GM23338 (cell line): ENCODE results near the gene GPATCH1. TPM values are rescaled to one million over a fixed set of nuclear protein-coding genes. Genes with fewer than 3 reads are reported as not detected.

Source experiments
- ATAC-seq: fragments of 200-7000 bp; cut with Tn5 transposase; 3 replicates; pipeline ENCODE4 v1.9.1; 2020
- DNase-seq: peaks from one replicate; pipeline ENCODE4 v3.0.0-alpha.2; 2015; ENCODE audit warnings: low spot score
- H2AFZ ChIP-seq: fragments of 200-600 bp; sonication (generic); 2 replicates; pipeline ENCODE4 v1.8.0; 2016; ENCODE audit warnings: antibody characterized with exemption, mild to moderate bottlenecking, moderate library complexity
- H3F3A ChIP-seq: fragments of 200-600 bp; sonication (generic); replicated peaks from 2 replicates; pipeline ENCODE4 v1.8.0; 2017; ENCODE audit warnings: antibody characterized with exemption, mixed run types, low read depth
- H3K27ac ChIP-seq: fragments of 200-600 bp; sonication (generic); 2 replicates; pipeline ENCODE4 v1.6.1; 2016; ENCODE audit warnings: low read depth
- H3K27me3 ChIP-seq: fragments of 200-600 bp; sonication (generic); 2 replicates; pipeline ENCODE4 v1.8.0; 2016; ENCODE audit warnings: mild to moderate bottlenecking, mixed run types, moderate library complexity; ENCODE audit not compliant: insufficient read depth
- H3K36me3 ChIP-seq: fragments of 200-600 bp; sonication (generic); 2 replicates; pipeline ENCODE4 v1.8.0; 2016; ENCODE audit warnings: mild to moderate bottlenecking; ENCODE audit not compliant: insufficient read depth
- H3K4me1 ChIP-seq: fragments of 200-600 bp; sonication (generic); 2 replicates; pipeline ENCODE4 v1.8.0; 2016; ENCODE audit warnings: mild to moderate bottlenecking, moderate library complexity; ENCODE audit not compliant: insufficient read depth
- H3K4me2 ChIP-seq: fragments of 200-600 bp; sonication (generic); 2 replicates; pipeline ENCODE4 v1.7.1; 2017; ENCODE audit warnings: mixed run types
- H3K4me3 ChIP-seq: fragments of 200-600 bp; sonication (generic); 2 replicates; pipeline ENCODE4 v1.6.1; 2016; ENCODE audit warnings: mixed run types
- H3K79me2 ChIP-seq: fragments of 200-600 bp; sonication (generic); replicated peaks from 2 replicates; pipeline ENCODE4 v1.8.0; 2017; ENCODE audit warnings: mild to moderate bottlenecking; ENCODE audit not compliant: insufficient read depth
- H3K9me2 ChIP-seq: fragments of 200-600 bp; sonication (generic); 2 replicates; pipeline ENCODE4 v1.8.0; 2017; ENCODE audit not compliant: insufficient read depth
- H4K20me1 ChIP-seq: fragments of 200-600 bp; sonication (generic); replicated peaks from 2 replicates; pipeline ENCODE4 v1.8.0; 2017; ENCODE audit warnings: mild to moderate bottlenecking; ENCODE audit not compliant: insufficient read depth
- H3K27ac Mint-ChIP-seq: 2 replicates; pipeline ENCODE4 v1.8.0; 2020; ENCODE audit warnings: inconsistent platforms, mild to moderate bottlenecking, moderate library complexity, mixed read lengths
- H3K27me3 Mint-ChIP-seq: 3 replicates; pipeline ENCODE4 v1.8.0; 2022; ENCODE audit warnings: low read depth, mild to moderate bottlenecking, moderate library complexity, mixed read lengths, inconsistent platforms; ENCODE audit not compliant: insufficient read depth, poor library complexity
- H3K36me3 Mint-ChIP-seq: 3 replicates; pipeline ENCODE4 v1.8.0; 2021; ENCODE audit warnings: low read depth, mild to moderate bottlenecking, inconsistent platforms, moderate library complexity, mixed read lengths
- H3K4me1 Mint-ChIP-seq: 3 replicates; pipeline ENCODE4 v1.8.0; 2020; ENCODE audit warnings: mild to moderate bottlenecking, inconsistent platforms, mixed read lengths
- H3K4me3 Mint-ChIP-seq: 3 replicates; pipeline ENCODE4 v1.8.0; 2021; ENCODE audit warnings: moderate library complexity, mild to moderate bottlenecking, inconsistent platforms, mixed read lengths
- H3K9me3 Mint-ChIP-seq: 3 replicates; pipeline ENCODE4 v1.8.0; 2020; ENCODE audit warnings: moderate library complexity, mild to moderate bottlenecking, inconsistent platforms, mixed read lengths
- CREB1 ChIP-seq: fragments of 250-450 bp; sonication (Bioruptor Pico); IDR thresholded peaks from 2 replicates; pipeline ENCODE4 v1.5.0; 2020; ENCODE audit warnings: low read depth, mild to moderate bottlenecking, moderate library complexity
- CTCF ChIP-seq, 2 experiments: fragments of 200-600 bp in 1 of 2; sonication (generic) in 1 of 2; conservative IDR thresholded peaks; 2 replicates each; pipeline versions ENCODE4 v1.5.1 to v1.6.1; 2016 to 2017; ENCODE audit warnings: antibody characterized with exemption in 2 of 2, low read depth in 2 of 2, mild to moderate bottlenecking in 2 of 2, moderate library complexity in 1 of 2
- EZH2 ChIP-seq: fragments of 200-600 bp; sonication (generic); IDR thresholded peaks from one replicate; pipeline ENCODE4 v1.8.0; 2017; ENCODE audit warnings: antibody characterized with exemption, mild to moderate bottlenecking, low read depth; ENCODE audit not compliant: unreplicated experiment
- EZH2phosphoT487 ChIP-seq: fragments of 200-600 bp; sonication (generic); IDR thresholded peaks from one replicate; pipeline ENCODE4 v1.8.1; 2018; ENCODE audit warnings: antibody characterized with exemption; ENCODE audit not compliant: unreplicated experiment
- JUNB ChIP-seq: IDR thresholded peaks from one replicate; pipeline ENCODE4 v1.6.1; 2016; ENCODE audit warnings: antibody characterized with exemption; ENCODE audit not compliant: unreplicated experiment
- NANOG ChIP-seq: IDR thresholded peaks from 2 replicates; pipeline ENCODE4 v1.6.1; 2016; ENCODE audit warnings: antibody characterized with exemption, borderline replicate concordance
- POLR2AphosphoS5 ChIP-seq: IDR thresholded peaks from 2 replicates; pipeline ENCODE4 v1.6.1; 2016; ENCODE audit warnings: antibody characterized with exemption, low read depth
- STAT1 ChIP-seq: IDR thresholded peaks from one replicate; pipeline ENCODE4 v1.6.1; 2016; ENCODE audit warnings: antibody characterized with exemption; ENCODE audit not compliant: unreplicated experiment
- ZNF114 ChIP-seq: fragments of 250-450 bp; sonication (Bioruptor Pico); IDR thresholded peaks from 2 replicates; pipeline ENCODE4 v1.5.0; 2020; ENCODE audit warnings: mild to moderate bottlenecking, moderate library complexity
- ZNF331 ChIP-seq: fragments of 250-450 bp; sonication (Bioruptor Pico); IDR thresholded peaks from 2 replicates; pipeline ENCODE4 v1.5.0; 2020; ENCODE audit warnings: low read depth, mild to moderate bottlenecking, moderate library complexity
- ZNF462 ChIP-seq: fragments of 250-450 bp; sonication (Bioruptor Pico); IDR thresholded peaks from 2 replicates; pipeline ENCODE4 v1.5.0; 2020; ENCODE audit warnings: mild to moderate bottlenecking, moderate library complexity
- polyA plus RNA-seq: library from polyadenylated mRNA; unstranded; fragments of >200 nt; fragmentation: Nextera tagmentation; extraction: Ambion mirVana; gene quantifications from 2 replicates; pipeline ENCODE4 v1.2.1, GENCODE V29; 2016
- total RNA-seq: library from RNA; depleted of rRNA; stranded (reverse); fragments of >200 nt; shearing (Covaris generic); gene quantifications from 2 replicates; pipeline ENCODE4 v1.2.3, GENCODE V29; 2014
- TF ChIP-seq, protein P1 (sequence below): IDR thresholded peaks from one replicate; pipeline ENCODE4 v1.6.1; 2018; ENCODE audit warnings: antibody characterized with exemption; ENCODE audit not compliant: unreplicated experiment
- TF ChIP-seq, protein P2 (sequence below): IDR thresholded peaks from 2 replicates; pipeline ENCODE4 v1.6.1; 2016; ENCODE audit warnings: antibody characterized with exemption

GPATCH1 gene
- total and polyA plus RNA-seq, 2 experiments from 2014 or later = 12.0 to 13.6 TPM

DNA sequence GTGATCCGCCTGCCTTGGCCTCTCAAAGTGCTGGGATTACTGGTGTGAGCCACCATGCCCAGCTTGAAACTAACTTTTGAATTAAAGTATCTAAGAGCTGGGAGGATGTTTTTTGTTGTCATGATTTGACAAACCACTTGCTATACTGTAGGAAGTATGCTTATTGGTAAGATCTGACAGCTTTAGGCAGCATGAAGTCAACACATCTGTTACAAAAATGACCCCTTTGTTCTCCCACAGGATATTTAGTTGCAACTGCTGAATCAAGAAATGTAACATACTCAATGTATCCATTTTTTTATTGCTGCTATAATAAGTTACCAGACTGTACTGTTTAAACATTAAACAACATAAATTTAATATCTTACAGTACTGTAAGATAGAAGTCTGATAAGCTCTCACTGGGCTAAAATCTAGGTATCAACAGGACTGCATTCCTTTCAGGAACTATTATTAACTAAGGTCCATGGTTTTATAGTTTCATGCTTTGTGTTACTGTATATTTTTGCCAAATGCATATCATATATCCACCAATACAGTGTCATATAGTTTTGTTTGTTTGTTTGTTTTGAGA lies 90.3 kb downstream of the GPATCH1 start:
- DNase-seq = no peak
- no peak overlapping the region for H3K27ac ChIP-seq
- peaks cover 10% of the 10 kb centered on the region; the same call in 2 of the 3 replicates for H3K4me1 Mint-ChIP-seq
- peaks cover 10% of the 10 kb centered on the region; the same call in 2 of the 3 replicates for H3K36me3 Mint-ChIP-seq
- no peak for TF ChIP-seq ZNF462 (CRISPR knock-in tag)
- TF ChIP-seq POLR2AphosphoS5 = no peak
- TF ChIP-seq STAT1 = no peak
- no peak for TF ChIP-seq ZNF331 (CRISPR knock-in tag)
- no peak for TF ChIP-seq EZH2
- no peak for TF ChIP-seq CTCF (conservative IDR thresholded peaks at IDR 0.05; ENCODE audit: low read depth in 2 of 2)
- TF ChIP-seq, protein P1, sequence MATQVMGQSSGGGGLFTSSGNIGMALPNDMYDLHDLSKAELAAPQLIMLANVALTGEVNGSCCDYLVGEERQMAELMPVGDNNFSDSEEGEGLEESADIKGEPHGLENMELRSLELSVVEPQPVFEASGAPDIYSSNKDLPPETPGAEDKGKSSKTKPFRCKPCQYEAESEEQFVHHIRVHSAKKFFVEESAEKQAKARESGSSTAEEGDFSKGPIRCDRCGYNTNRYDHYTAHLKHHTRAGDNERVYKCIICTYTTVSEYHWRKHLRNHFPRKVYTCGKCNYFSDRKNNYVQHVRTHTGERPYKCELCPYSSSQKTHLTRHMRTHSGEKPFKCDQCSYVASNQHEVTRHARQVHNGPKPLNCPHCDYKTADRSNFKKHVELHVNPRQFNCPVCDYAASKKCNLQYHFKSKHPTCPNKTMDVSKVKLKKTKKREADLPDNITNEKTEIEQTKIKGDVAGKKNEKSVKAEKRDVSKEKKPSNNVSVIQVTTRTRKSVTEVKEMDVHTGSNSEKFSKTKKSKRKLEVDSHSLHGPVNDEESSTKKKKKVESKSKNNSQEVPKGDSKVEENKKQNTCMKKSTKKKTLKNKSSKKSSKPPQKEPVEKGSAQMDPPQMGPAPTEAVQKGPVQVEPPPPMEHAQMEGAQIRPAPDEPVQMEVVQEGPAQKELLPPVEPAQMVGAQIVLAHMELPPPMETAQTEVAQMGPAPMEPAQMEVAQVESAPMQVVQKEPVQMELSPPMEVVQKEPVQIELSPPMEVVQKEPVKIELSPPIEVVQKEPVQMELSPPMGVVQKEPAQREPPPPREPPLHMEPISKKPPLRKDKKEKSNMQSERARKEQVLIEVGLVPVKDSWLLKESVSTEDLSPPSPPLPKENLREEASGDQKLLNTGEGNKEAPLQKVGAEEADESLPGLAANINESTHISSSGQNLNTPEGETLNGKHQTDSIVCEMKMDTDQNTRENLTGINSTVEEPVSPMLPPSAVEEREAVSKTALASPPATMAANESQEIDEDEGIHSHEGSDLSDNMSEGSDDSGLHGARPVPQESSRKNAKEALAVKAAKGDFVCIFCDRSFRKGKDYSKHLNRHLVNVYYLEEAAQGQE = no peak
- TF ChIP-seq, protein P2, sequence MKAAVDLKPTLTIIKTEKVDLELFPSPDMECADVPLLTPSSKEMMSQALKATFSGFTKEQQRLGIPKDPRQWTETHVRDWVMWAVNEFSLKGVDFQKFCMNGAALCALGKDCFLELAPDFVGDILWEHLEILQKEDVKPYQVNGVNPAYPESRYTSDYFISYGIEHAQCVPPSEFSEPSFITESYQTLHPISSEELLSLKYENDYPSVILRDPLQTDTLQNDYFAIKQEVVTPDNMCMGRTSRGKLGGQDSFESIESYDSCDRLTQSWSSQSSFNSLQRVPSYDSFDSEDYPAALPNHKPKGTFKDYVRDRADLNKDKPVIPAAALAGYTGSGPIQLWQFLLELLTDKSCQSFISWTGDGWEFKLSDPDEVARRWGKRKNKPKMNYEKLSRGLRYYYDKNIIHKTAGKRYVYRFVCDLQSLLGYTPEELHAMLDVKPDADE = no peak
- TF ChIP-seq JUNB = no peak
- TF ChIP-seq NANOG = no peak
- TF ChIP-seq EZH2phosphoT487 = no peak
- no peak for TF ChIP-seq CREB1 (CRISPR knock-in tag)
- TF ChIP-seq ZNF114 = no peak
- H3K36me3 ChIP-seq = no peaks in the 10 kb centered on the region
- H3K4me1 ChIP-seq = peaks cover 3% of the 10 kb centered on the region
- no peak overlapping the region for H3K4me3 ChIP-seq
- no peak overlapping the region for H3K27ac Mint-ChIP-seq
- no peaks in the 10 kb centered on the region for H3F3A ChIP-seq
- peaks cover 12% of the 10 kb centered on the region for H3K27me3 Mint-ChIP-seq
- ATAC-seq = no peak
- H3K4me3 Mint-ChIP-seq = no peak overlapping the region
- H3K9me2 ChIP-seq = no peaks in the 10 kb centered on the region
- no peaks in the 10 kb centered on the region for H3K27me3 ChIP-seq
- H3K4me2 ChIP-seq = no peak overlapping the region
- H4K20me1 ChIP-seq = peaks cover 4% of the 10 kb centered on the region; the same call in 1 of the 2 replicates
- H3K79me2 ChIP-seq = no peaks in the 10 kb centered on the region; the same call in 1 of the 2 replicates
- peaks cover 23% of the 10 kb centered on the region for H3K9me3 Mint-ChIP-seq
- no peak overlapping the region for H2AFZ ChIP-seq
